ENCODE measurements around the gene CREB5.

The CREB5 gene

DNA sequence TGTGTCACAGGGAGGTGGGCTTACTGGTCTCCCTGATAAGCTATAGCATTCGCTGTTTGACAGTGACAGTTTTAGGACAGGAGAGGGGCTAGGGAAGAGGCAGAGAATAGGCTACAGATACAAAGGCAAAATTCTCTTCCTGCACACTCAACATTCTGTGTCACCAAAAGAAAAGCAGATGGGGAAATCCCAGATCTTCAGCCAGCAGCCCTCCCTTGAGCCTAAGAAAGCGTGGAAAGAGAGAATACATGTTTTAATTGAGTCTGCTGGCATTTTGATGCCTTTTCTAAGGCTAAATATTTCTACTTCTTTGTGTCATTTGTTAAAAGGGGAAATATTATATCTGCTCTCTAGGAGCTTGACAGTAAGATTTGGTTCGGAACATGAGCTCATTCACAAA, 298.8 kb downstream of the CREB5 start:
- TF ChIP-seq YY1 (IDR thresholded peaks at IDR 0.05; ENCODE audit: low read depth) (no peak), FOXM1 (IDR thresholded peaks at IDR 0.05; ENCODE audit: borderline replicate concordance, low read depth) (no peak), TAF1 (IDR thresholded peaks at IDR 0.05; ENCODE audit: low read depth) (no peak), TEAD4 (IDR thresholded peaks at IDR 0.05) (no peak), CREB1 (IDR thresholded peaks at IDR 0.05; ENCODE audit: low read depth) (no peak), ZBTB7A (IDR thresholded peaks at IDR 0.05; ENCODE audit: low read depth) (no peak), EGR1 (IDR thresholded peaks at IDR 0.05) (no peak)
- TF ChIP-seq, protein P1, sequence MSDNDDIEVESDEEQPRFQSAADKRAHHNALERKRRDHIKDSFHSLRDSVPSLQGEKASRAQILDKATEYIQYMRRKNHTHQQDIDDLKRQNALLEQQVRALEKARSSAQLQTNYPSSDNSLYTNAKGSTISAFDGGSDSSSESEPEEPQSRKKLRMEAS (IDR thresholded peaks at IDR 0.05) = no peak

DNA sequence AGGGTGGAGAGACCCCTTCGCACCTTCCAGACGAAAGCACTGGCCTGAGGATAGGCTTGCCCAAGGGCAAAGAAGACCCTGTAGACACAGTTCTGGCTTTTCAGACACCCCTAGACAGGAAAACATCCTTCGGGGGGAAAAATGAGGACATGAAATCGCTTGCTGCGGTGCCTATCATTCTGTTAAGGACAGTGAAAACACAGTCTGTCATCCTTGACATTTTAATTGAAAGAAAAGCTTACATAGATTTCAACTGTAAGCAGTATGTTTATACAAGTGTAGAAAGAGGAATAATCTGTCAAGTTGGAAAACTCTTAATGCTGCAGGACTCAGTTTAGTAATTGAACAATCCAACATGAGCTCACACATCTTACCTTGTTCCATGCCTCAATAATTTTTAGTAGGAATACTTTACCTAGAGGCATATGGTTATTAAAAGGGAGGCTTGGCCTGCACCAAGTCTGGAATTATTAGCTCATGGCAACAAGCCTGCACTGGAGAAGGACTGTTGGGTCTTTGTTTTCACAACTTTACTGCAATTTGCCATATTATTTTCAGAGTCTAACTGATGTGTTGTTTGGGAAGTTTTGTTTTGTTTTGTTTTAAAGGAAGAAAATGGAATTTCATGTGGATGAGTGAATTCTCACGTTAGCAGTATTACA, 302.3 kb downstream of the CREB5 start:
- TF ChIP-seq NFIC (IDR thresholded peaks at IDR 0.05) (no peak), YY1 (IDR thresholded peaks at IDR 0.05; ENCODE audit: low read depth) (no peak), TCF12 (IDR thresholded peaks at IDR 0.05; ENCODE audit: low read depth) (no peak), TEAD4 (IDR thresholded peaks at IDR 0.05) (no peak), EP300 (IDR thresholded peaks at IDR 0.05; ENCODE audit: borderline replicate concordance) (no peak), CREB1 (IDR thresholded peaks at IDR 0.05; ENCODE audit: low read depth) (no peak), ZBTB7A (IDR thresholded peaks at IDR 0.05; ENCODE audit: low read depth) (no peak)
- TF ChIP-seq, protein P1 (IDR thresholded peaks at IDR 0.05) = no peak

DNA sequence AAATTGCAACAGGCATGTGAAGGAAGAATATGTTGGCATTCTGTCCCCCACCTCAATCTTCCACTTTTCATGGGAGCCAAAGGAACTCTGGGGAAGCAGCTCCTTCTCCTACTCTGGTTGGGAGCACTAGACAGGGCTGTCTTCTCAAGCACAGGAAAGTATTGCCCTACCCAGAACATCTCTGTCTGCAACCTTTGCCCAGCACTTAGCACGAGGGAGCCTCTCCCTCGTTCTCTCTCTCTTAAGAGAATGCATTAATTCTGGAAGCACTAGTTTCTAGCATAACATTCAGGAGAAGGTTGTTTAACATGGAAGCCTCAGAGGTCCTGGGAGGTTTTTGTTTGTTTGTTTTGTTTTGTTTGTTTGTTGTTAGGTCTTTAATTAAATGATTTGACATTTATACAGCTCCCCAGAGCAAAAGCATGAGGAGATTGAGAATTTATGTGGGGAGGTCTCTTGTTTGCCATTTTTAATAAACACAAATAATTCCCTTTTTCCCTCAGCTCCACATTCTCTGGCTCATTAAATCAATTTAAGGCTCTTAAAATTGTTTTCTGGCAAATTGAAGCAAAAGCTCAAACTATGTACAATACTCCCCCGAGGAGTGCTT, 305.2 kb downstream of the CREB5 start:
- TF ChIP-seq RAD21 (IDR thresholded peaks at IDR 0.05; ENCODE audit: low read depth) (no peak), ZBTB7A (IDR thresholded peaks at IDR 0.05; ENCODE audit: low read depth) (no peak), EGR1 (IDR thresholded peaks at IDR 0.05) (no peak), FOXM1 (IDR thresholded peaks at IDR 0.05; ENCODE audit: borderline replicate concordance, low read depth) (no peak), TEAD4 (IDR thresholded peaks at IDR 0.05) (no peak), CEBPB (IDR thresholded peaks at IDR 0.05) (no peak), YY1 (IDR thresholded peaks at IDR 0.05; ENCODE audit: low read depth) (no peak)
- TF ChIP-seq, protein P2, sequence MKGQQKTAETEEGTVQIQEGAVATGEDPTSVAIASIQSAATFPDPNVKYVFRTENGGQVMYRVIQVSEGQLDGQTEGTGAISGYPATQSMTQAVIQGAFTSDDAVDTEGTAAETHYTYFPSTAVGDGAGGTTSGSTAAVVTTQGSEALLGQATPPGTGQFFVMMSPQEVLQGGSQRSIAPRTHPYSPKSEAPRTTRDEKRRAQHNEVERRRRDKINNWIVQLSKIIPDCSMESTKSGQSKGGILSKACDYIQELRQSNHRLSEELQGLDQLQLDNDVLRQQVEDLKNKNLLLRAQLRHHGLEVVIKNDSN (IDR thresholded peaks at IDR 0.05) = no peak
- TF ChIP-seq, protein P1 (IDR thresholded peaks at IDR 0.05) = no peak

DNA sequence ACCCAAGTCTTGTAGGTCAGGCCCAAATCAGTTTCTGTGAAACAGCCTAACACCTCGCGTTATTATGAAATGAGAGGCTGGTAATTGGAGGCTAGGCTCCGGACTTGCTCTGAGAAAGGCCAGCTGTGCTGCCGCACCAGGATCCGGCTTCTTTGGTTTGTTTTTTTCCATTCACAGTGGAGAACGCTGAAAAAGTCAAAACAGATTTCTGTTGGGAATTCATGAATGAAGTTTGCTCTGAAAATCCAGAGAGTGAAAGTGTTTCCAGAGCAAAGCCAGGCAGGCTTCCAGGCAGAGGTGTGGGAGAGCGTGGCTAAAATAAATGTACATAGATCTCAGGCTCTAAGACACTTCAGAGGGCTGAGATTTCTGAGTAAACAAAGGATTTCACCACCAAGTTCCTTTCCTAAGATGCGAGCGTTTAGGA, 305.8 kb downstream of the CREB5 start:
- TF ChIP-seq TAF1 (IDR thresholded peaks at IDR 0.05; ENCODE audit: low read depth) (no peak), EP300 (IDR thresholded peaks at IDR 0.05; ENCODE audit: borderline replicate concordance) (no peak), NFIC (IDR thresholded peaks at IDR 0.05) (no peak), TCF12 (IDR thresholded peaks at IDR 0.05; ENCODE audit: low read depth) (no peak)

DNA sequence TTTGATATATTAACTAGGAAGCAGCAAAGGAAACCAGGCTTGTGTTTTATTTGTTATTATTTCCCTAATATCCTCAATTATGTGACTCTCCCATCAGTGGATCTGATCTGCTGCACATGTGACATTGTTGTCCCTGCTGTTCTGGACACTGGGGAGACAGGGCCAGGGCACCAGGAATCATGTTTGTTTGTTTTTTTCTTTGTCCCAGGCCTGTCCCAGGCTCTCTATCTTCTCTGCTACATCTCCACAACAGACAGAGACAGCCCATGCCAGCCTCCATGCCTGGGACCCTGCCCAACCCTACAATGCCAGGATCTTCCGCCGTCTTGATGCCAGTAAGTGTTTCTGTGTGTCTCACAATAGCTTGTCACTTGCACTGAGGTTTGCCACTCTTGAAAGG, 306.2 kb downstream of the CREB5 start:
- TF ChIP-seq, protein P1 (IDR thresholded peaks at IDR 0.05) = no peak
- TF ChIP-seq ZBTB7A (IDR thresholded peaks at IDR 0.05; ENCODE audit: low read depth) (no peak), TEAD4 (IDR thresholded peaks at IDR 0.05) (no peak), YY1 (IDR thresholded peaks at IDR 0.05; ENCODE audit: low read depth) (no peak), NFIC (IDR thresholded peaks at IDR 0.05) (no peak), FOXM1 (IDR thresholded peaks at IDR 0.05; ENCODE audit: borderline replicate concordance, low read depth) (no peak), RAD21 (IDR thresholded peaks at IDR 0.05; ENCODE audit: low read depth) (no peak), TAF1 (IDR thresholded peaks at IDR 0.05; ENCODE audit: low read depth) (no peak), CEBPB (IDR thresholded peaks at IDR 0.05) (no peak), EGR1 (IDR thresholded peaks at IDR 0.05) (no peak), CREB1 (IDR thresholded peaks at IDR 0.05; ENCODE audit: low read depth) (no peak), EP300 (IDR thresholded peaks at IDR 0.05; ENCODE audit: borderline replicate concordance) (no peak), TCF12 (IDR thresholded peaks at IDR 0.05; ENCODE audit: low read depth) (no peak)
- TF ChIP-seq, protein P3, sequence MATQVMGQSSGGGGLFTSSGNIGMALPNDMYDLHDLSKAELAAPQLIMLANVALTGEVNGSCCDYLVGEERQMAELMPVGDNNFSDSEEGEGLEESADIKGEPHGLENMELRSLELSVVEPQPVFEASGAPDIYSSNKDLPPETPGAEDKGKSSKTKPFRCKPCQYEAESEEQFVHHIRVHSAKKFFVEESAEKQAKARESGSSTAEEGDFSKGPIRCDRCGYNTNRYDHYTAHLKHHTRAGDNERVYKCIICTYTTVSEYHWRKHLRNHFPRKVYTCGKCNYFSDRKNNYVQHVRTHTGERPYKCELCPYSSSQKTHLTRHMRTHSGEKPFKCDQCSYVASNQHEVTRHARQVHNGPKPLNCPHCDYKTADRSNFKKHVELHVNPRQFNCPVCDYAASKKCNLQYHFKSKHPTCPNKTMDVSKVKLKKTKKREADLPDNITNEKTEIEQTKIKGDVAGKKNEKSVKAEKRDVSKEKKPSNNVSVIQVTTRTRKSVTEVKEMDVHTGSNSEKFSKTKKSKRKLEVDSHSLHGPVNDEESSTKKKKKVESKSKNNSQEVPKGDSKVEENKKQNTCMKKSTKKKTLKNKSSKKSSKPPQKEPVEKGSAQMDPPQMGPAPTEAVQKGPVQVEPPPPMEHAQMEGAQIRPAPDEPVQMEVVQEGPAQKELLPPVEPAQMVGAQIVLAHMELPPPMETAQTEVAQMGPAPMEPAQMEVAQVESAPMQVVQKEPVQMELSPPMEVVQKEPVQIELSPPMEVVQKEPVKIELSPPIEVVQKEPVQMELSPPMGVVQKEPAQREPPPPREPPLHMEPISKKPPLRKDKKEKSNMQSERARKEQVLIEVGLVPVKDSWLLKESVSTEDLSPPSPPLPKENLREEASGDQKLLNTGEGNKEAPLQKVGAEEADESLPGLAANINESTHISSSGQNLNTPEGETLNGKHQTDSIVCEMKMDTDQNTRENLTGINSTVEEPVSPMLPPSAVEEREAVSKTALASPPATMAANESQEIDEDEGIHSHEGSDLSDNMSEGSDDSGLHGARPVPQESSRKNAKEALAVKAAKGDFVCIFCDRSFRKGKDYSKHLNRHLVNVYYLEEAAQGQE (IDR thresholded peaks at IDR 0.05; ENCODE audit: low read depth) = no peak
- TF ChIP-seq, protein P2 (IDR thresholded peaks at IDR 0.05) = no peak

DNA sequence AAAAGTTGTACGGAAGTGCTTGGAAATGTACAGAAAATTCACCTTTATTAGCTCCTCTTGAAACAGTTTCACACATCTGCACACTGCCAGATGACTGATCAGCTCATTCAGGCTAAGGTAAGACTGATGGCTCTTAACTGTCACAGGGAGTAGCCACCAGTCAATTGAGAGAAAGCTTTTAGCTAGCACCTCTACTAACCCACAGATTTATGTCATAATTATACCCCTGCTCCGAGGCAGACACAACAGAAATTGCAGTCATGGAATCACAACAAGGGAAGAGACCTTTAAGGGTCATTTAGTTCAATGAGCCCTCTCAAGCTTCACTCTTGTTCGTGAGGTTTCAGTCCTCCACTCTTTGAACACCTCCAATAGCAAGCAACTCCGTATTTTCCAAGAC, 310.4 kb downstream of the CREB5 start:
- TF ChIP-seq TAF1 (IDR thresholded peaks at IDR 0.05; ENCODE audit: low read depth) (no peak), NFIC (IDR thresholded peaks at IDR 0.05) (no peak), YY1 (IDR thresholded peaks at IDR 0.05; ENCODE audit: low read depth) (no peak)

DNA sequence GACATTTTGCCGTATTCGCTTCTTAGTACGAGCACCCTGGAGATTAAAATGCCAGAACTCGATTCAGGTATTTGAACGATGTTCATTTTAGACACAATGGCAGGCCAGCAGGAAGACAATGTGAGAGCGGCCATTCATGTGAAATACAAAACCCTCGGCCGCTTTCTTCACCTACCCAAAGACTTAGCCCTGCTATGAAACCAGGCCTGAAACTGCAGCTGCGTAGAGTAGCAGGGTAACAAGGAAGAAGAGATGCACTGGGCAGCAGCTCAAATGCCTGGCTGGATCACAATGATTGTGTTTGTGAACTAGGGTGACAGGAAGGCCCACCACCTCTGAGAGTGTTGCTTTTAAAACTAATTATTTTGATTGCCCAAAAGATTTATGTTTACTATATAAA, 311.0 kb downstream of the CREB5 start:
- no peak for TF ChIP-seq TEAD4 (IDR thresholded peaks at IDR 0.05)
- TF ChIP-seq CREB1 (IDR thresholded peaks at IDR 0.05; ENCODE audit: low read depth) = no peak
- TF ChIP-seq, protein P1 (IDR thresholded peaks at IDR 0.05) = no peak
- no peak for TF ChIP-seq RAD21 (IDR thresholded peaks at IDR 0.05; ENCODE audit: low read depth)
- no peak for TF ChIP-seq NFIC (IDR thresholded peaks at IDR 0.05)
- TF ChIP-seq, protein P3 (IDR thresholded peaks at IDR 0.05; ENCODE audit: low read depth) = no peak
- TF ChIP-seq, protein P2 (IDR thresholded peaks at IDR 0.05) = no peak
- TF ChIP-seq EP300 (IDR thresholded peaks at IDR 0.05; ENCODE audit: borderline replicate concordance) = no peak
